Measurements from ENCODE around the gene GRAP2. TPM values are rescaled to one million over a fixed set of nuclear protein-coding genes. Genes with fewer than 3 reads are reported as not detected.
A peak's percentile ranks its signal among the peaks of the same experiment; 100 is the strongest.

The GRAP2 gene
- total RNA-seq, result 1 to 10 TPM in 1 of 6 donors, under 1 TPM in 5; 0.42 to 1.3 (median 0.79) TPM
- 1 to 10 TPM in 1 of 2 donors, under 1 TPM in 1; 0.46 to 1.2 TPM for polyA plus RNA-seq

- H3K36me3 ChIP-seq, result no peaks in the 10 kb centered on the region
- no peak within 1 kb of the TSS for H3K27ac ChIP-seq
- no peaks in the 10 kb centered on the region for H3K27me3 ChIP-seq
- TF ChIP-seq CTCF (IDR thresholded peaks at IDR 0.05), result no peak
- 68 to 87% methylated on average over 4 of the region's 4 CpGs for WGBS, 2 donors
- ATAC-seq, result peak in 2 of 4 donors; percentile 35 to 40
- no peak within 1 kb of the TSS for H3K4me3 ChIP-seq
- intact Hi-C loops (cut with DNase I), result no loop called here
- H3K9me3 ChIP-seq, result no peaks in the 10 kb centered on the region
- no peaks in the 10 kb centered on the region for H3K4me1 ChIP-seq
- no peak for DNase-seq
- FAIRE-seq, result no peak
These were observed at the start of gene GRAP2 for GRCh38 chr22:39900306-39901227. TSS of gene GRAP2 (plus strand) at chr22:39901084. CDS start at chr22:39947107, 46,023 bp downstream.

DNA sequence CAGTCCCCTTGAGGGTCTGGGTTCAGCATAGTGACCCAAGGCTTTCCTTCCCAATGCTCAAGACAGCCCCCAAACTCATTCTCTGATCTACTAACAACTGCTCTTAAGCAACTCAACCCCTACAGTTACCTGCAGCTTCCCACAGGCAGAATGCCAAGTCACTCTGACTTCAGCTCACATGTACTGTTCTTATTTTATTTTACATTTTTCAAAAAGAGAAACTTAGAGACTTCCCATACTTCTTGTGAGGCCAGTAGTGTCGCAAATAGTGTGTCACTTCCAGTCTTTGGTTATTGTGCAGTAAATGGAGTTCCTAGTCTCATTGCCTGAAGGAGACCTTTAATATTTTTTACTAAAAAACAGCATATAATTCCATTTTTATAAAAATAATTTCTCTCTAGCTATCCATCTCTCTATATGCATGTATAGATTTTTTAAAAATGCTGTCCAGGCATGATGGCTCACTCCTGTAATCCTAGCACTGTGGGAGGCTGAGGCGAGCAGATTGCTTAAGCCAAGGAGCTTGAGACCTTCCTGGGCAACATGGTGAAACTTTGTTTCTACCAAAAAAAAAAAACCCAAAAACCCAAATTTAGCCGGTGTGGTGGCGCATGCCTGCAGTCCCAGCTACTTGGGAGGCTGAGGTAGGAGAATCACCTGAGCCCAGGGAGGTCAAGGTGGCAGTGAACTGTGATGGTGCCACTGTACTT lies 49.1 kb upstream of the GRAP2 start:
- TF ChIP-seq CTCF (IDR thresholded peaks at IDR 0.05), result no peak
- no peaks in the 10 kb centered on the region for H3K9me3 ChIP-seq
- no peak overlapping the region for H3K27ac ChIP-seq
- DNase-seq (no peak), ATAC-seq (no peak), FAIRE-seq (no peak)
- no peak overlapping the region for H3K4me3 ChIP-seq
- intact Hi-C loops (cut with DNase I), result no loop called here
- 89 to 91% methylated on average over 4 of the region's 4 CpGs for WGBS, 2 donors
- peaks cover 0 to 3% (median 1%) of the 10 kb centered on the region in 4 donors for H3K27me3 ChIP-seq
- no peaks in the 10 kb centered on the region for H3K36me3 ChIP-seq
- H3K4me1 ChIP-seq, result no peaks in the 10 kb centered on the region

DNA sequence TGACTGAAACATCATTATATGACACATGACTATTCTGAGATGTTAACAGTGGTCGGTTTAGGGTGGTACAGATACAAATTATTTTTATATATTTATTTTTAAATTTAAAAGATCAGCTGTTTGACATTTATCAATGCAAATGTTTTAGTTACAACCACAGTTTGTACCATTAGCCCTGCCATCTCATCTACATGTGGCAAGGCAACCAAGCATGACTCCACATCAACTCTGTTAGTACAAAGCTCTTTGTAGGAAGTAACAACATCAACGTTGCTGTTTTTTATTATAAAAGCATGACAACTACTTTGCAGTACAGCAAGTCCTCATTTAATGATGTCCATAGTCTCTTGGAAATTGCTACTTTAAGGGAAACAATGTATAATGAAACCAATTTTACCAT lies 48.1 kb upstream of the GRAP2 start:
- DNase-seq, result no peak
- Histone ChIP-seq H3K27me3 (peaks cover 0 to 3% (median 1%) of the 10 kb centered on the region in 4 donors), H3K27ac (no peak overlapping the region), H3K4me3 (no peak overlapping the region), H3K36me3 (no peaks in the 10 kb centered on the region), H3K4me1 (no peaks in the 10 kb centered on the region), H3K9me3 (no peaks in the 10 kb centered on the region)
- intact Hi-C loops (cut with DNase I), result no loop called here
- no peak for FAIRE-seq
- TF ChIP-seq CTCF (IDR thresholded peaks at IDR 0.05), result no peak
- WGBS, 2 donors, result 50 to 52% methylated on average over 2 of the region's 2 CpGs
- no peak for ATAC-seq

DNA sequence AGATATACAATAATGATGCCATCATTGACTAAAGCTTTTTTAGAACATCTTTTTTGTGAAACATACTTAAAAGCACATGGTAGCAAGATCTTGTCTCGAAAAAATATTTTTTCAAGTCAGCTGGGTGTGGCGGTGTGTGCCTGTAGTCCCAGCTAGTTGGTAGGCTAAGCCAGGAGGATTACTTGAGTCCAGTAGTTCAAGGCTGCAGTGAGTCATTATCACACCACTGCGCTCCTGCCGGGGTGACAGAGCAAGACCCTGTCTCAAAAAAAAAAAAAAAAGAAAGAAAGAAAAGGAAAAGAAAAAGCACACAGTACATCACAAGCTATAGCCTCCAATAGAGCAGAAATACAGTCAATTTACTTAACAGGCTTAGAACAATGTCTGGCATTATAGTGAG lies 44.3 kb upstream of the GRAP2 start:
- 50 to 72% methylated on average over 4 of the region's 4 CpGs for WGBS, 2 donors
- no peak overlapping the region for H3K27ac ChIP-seq
- no peaks in the 10 kb centered on the region for H3K9me3 ChIP-seq
- H3K27me3 ChIP-seq, result peaks cover 0 to 8% (median under 1%) of the 10 kb centered on the region in 4 donors
- DNase-seq (no peak), ATAC-seq (no peak), FAIRE-seq (no peak)
- H3K4me3 ChIP-seq, result no peak overlapping the region
- intact Hi-C loops (cut with DNase I), result no loop called here
- no peaks in the 10 kb centered on the region for H3K4me1 ChIP-seq
- H3K36me3 ChIP-seq, result no peaks in the 10 kb centered on the region
- TF ChIP-seq CTCF (IDR thresholded peaks at IDR 0.05), result no peak
